ENCODE measurements around the gene P2RX7. TPM values are rescaled to one million over a fixed set of nuclear protein-coding genes. Genes with fewer than 3 reads are reported as not detected.
"Not testable (repeated sequence)": the region's sequence is repeated elsewhere in the genome, so short reads cannot be mapped to it uniquely, and the experiment has no call there.

The P2RX7 gene
- total and polyA plus RNA-seq, 4 donors = 2.1 to 12.8 (median 4.1) TPM

DNA sequence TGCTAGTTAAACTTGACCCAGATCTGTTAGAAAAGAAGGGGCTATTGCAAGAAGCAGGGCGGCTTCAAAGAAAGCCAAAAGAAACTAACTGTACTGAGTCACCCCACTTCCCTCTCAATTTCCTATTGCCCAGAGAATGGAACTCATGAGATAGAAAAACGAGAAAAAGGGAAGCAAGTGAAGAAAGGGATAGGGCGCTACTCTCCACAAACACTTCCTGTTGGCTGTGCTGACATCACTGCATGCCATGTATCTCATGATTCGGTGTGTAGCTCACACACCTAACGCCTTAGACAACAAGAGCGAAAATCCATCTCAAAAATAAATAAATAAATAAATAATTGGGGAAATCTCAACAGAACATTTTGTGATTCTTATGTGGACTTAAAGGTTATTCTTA is 64.2 kb downstream of the P2RX7 start:
- DNase-seq = no peak
- Histone ChIP-seq H3K27me3 (ENCODE audit: control insufficient read depth in 1 of 2, insufficient read depth in 2 of 2, low read length in 1 of 2) (no peaks in the 10 kb centered on the region), H3K9me3 (ENCODE audit: control insufficient read depth, low read length) (no peaks in the 10 kb centered on the region), H3K4me1 (ENCODE audit: control insufficient read depth in 1 of 2, insufficient read depth in 2 of 2, low read length in 2 of 2) (no peaks in the 10 kb centered on the region), H3K4me3 (ENCODE audit: low read length in 2 of 2) (no peak overlapping the region), H3K36me3 (ENCODE audit: control insufficient read depth in 1 of 2, insufficient read depth in 2 of 2, low read length in 1 of 2) (no peaks in the 10 kb centered on the region), H3K27ac (ENCODE audit: low read depth in 1 of 2, low read length in 2 of 2) (no peak overlapping the region)
- no peak for ATAC-seq (ENCODE audit: low FRiP score)
- WGBS, 2 donors = 79 to 83% methylated on average over 6 of the region's 6 CpGs
- intact Hi-C loops (cut with DNase I) = no loop called here

- Histone ChIP-seq H3K27me3 (ENCODE audit: control insufficient read depth in 1 of 2, insufficient read depth in 2 of 2, low read length in 1 of 2) (no peaks in the 10 kb centered on the region), H3K4me3 (ENCODE audit: low read length in 2 of 2) (no peak overlapping the region), H3K9me3 (ENCODE audit: control insufficient read depth, low read length) (no peaks in the 10 kb centered on the region), H3K36me3 (ENCODE audit: control insufficient read depth in 1 of 2, insufficient read depth in 2 of 2, low read length in 1 of 2) (no peaks in the 10 kb centered on the region), H3K4me1 (ENCODE audit: control insufficient read depth in 1 of 2, insufficient read depth in 2 of 2, low read length in 2 of 2) (no peaks in the 10 kb centered on the region), H3K27ac (ENCODE audit: low read depth in 1 of 2, low read length in 2 of 2) (no peak overlapping the region)
- DNase-seq (no peak), ATAC-seq (ENCODE audit: low FRiP score) (no peak)
- WGBS, 2 donors = 84 to 88% methylated on average over 7 of the region's 7 CpGs
- intact Hi-C loops (cut with DNase I) = no loop called here
Measured at GRCh38 chr12:121198949-121199348, 66.3 kb downstream of the P2RX7 start.

DNA sequence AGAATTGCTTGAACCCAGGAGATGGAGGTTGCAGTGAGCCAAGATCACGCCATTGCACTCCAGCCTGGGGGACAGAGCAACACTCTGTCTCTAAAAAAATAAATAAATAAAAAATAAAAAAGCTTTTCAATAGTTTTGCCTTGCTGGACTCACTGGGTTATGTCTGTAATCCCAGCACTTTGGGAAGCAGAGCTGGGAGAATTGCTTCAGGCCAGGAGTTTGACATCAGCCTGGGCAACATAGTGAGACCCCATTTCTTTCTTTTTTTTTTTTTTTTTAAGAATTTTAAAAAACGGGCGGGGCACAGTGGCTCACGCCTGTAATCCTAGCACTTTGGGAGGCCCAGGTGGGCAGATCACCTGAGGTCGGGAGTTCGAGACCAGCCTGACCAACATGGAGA is 68.5 kb downstream of the P2RX7 start:
- DNase-seq; H3K9me3 ChIP-seq (ENCODE audit: control insufficient read depth, low read length); ATAC-seq (ENCODE audit: low FRiP score); H3K4me3 ChIP-seq (ENCODE audit: low read length in 2 of 2); H3K4me1 ChIP-seq (ENCODE audit: control insufficient read depth in 1 of 2, insufficient read depth in 2 of 2, low read length in 2 of 2); H3K36me3 ChIP-seq (ENCODE audit: control insufficient read depth in 1 of 2, insufficient read depth in 2 of 2, low read length in 1 of 2); intact Hi-C loops (cut with DNase I); H3K27ac ChIP-seq (ENCODE audit: low read depth in 1 of 2, low read length in 2 of 2); H3K27me3 ChIP-seq (ENCODE audit: control insufficient read depth in 1 of 2, insufficient read depth in 2 of 2, low read length in 1 of 2): not testable (repeated sequence)
- WGBS, 2 donors = 94 to 95% methylated on average over 6 of the region's 6 CpGs

DNA sequence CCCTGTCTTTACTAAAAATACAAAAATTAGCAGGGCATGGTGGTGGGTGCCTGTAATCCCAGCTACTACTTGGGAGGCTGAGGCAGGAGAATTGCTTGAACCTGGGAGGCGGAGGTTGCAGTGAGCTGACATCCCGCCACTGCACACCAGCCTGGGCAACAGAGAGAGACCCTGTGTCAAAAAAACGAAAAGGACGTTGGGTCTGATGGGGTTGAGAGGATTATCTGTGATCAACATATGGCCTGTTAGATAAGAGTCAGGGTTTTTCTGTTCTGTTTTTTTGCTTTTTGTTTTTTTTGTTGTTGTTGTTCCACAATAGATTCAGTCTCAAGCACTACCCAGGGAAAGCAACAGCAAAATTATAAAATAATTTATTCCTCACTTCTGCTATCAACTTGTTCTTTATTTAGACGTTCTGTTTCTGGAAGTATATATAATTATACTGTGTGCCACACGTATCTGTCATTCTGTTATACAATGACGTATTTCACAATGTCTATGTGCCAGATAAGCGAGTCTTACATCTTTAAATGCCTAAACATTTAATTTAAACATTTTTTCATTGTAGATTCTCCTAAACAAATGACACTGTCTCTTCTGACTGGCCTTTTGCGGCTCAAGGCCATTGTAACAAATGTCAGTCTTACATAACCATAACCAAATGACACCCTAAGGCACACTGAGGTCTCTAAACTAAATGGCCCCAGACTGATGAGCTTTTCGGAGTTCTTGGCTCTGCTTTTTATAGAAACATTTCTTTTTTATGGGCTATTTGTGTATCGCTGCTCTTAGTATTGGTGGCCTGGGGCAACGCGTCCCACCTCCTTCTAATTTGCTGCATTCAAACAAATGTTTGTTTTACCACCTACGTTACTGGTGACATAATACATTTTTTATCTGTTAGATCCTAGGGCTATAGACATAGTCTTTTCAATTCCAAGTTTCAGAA is 70.0 kb downstream of the P2RX7 start:
- ATAC-seq (ENCODE audit: low FRiP score) (no peak), DNase-seq (peak in 1 of 2 donors; percentile 2)
- no peaks in the 10 kb centered on the region for H3K36me3 ChIP-seq (ENCODE audit: control insufficient read depth in 1 of 2, insufficient read depth in 2 of 2, low read length in 1 of 2)
- H3K27me3 ChIP-seq (ENCODE audit: control insufficient read depth in 1 of 2, insufficient read depth in 2 of 2, low read length in 1 of 2) = no peaks in the 10 kb centered on the region
- H3K9me3 ChIP-seq (ENCODE audit: control insufficient read depth, low read length) = no peaks in the 10 kb centered on the region
- WGBS, 2 donors = 63 to 69% methylated on average over 14 of the region's 14 CpGs
- H3K27ac ChIP-seq (ENCODE audit: low read depth in 1 of 2, low read length in 2 of 2) = no peak overlapping the region
- intact Hi-C loops (cut with DNase I) = no loop called here
- H3K4me1 ChIP-seq (ENCODE audit: control insufficient read depth in 1 of 2, insufficient read depth in 2 of 2, low read length in 2 of 2) = no peaks in the 10 kb centered on the region
- H3K4me3 ChIP-seq (ENCODE audit: low read length in 2 of 2) = no peak overlapping the region

DNA sequence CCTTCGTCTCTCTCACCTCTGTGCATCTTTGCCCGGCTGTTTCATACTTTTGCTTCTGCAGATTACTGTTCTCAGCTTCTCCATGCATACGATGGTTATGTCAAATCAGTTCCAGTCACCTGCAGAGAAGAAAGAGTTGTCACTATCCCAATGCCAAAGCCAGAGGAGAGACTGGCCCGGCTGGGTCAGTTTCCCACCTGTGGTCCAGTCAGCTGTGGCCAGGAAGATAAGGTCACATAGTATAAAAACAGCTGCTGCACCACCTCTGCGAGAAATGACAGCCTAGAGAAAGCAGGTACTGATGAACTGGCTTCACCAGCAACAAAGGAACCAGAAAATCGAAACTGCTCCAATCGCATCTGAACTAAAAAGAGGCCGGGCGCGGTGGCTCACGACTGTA is 70.8 kb downstream of the P2RX7 start:
- WGBS, 2 donors = 90 to 92% methylated on average over 11 of the region's 11 CpGs
- Histone ChIP-seq H3K9me3 (ENCODE audit: control insufficient read depth, low read length) (no peaks in the 10 kb centered on the region), H3K4me1 (ENCODE audit: control insufficient read depth in 1 of 2, insufficient read depth in 2 of 2, low read length in 2 of 2) (no peaks in the 10 kb centered on the region), H3K36me3 (ENCODE audit: control insufficient read depth in 1 of 2, insufficient read depth in 2 of 2, low read length in 1 of 2) (no peaks in the 10 kb centered on the region), H3K27me3 (ENCODE audit: control insufficient read depth in 1 of 2, insufficient read depth in 2 of 2, low read length in 1 of 2) (no peaks in the 10 kb centered on the region), H3K4me3 (ENCODE audit: low read length in 2 of 2) (no peak overlapping the region), H3K27ac (ENCODE audit: low read depth in 1 of 2, low read length in 2 of 2) (no peak overlapping the region)
- intact Hi-C loops (cut with DNase I) = no loop called here
- DNase-seq (peak in 1 of 2 donors; percentile 48), ATAC-seq (ENCODE audit: low FRiP score) (no peak)

GRCh38 chr12:121205491-121205890 is 72.8 kb downstream of the P2RX7 start:
- no peak overlapping the region for H3K27ac ChIP-seq (ENCODE audit: low read depth in 1 of 2, low read length in 2 of 2)

DNA sequence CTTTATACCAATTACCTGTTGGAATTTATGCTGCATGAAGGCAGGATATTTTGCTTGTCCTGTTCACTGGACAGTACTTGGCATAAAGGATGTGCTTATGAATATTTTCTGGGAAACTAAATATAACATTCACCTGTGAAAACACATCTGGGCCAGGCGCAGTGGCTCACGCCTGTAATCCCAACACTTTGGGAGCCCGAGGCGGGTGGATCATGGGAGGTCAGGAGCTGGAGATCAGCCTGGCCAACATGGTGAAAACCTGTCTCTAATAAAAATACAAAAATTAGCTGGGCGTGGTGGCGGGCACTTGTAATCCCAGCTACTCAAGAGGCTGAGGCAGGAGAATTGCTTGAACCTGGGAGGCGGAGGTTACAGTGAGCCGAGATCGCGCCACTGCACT is 75.9 kb downstream of the P2RX7 start:
- H3K27me3 ChIP-seq (ENCODE audit: control insufficient read depth in 1 of 2, insufficient read depth in 2 of 2, low read length in 1 of 2); H3K4me3 ChIP-seq (ENCODE audit: low read length in 2 of 2); H3K27ac ChIP-seq (ENCODE audit: low read depth in 1 of 2, low read length in 2 of 2); ATAC-seq (ENCODE audit: low FRiP score); H3K36me3 ChIP-seq (ENCODE audit: control insufficient read depth in 1 of 2, insufficient read depth in 2 of 2, low read length in 1 of 2); H3K9me3 ChIP-seq (ENCODE audit: control insufficient read depth, low read length); intact Hi-C loops (cut with DNase I); H3K4me1 ChIP-seq (ENCODE audit: control insufficient read depth in 1 of 2, insufficient read depth in 2 of 2, low read length in 2 of 2): not testable (repeated sequence)
- peak in 1 of 2 donors; percentile 51 for DNase-seq
- WGBS, 2 donors = 93 to 94% methylated on average over 10 of the region's 10 CpGs

More at GRCh38 chr12:121205491-121205890, 72.8 kb downstream of the P2RX7 start:
- H3K4me1 ChIP-seq (ENCODE audit: control insufficient read depth in 1 of 2, insufficient read depth in 2 of 2, low read length in 2 of 2) = no peaks in the 10 kb centered on the region
- DNase-seq (peak in 1 of 2 donors; percentile 34), ATAC-seq (ENCODE audit: low FRiP score) (no peak)
- intact Hi-C loops (cut with DNase I) = no loop called here
- no peaks in the 10 kb centered on the region for H3K36me3 ChIP-seq (ENCODE audit: control insufficient read depth in 1 of 2, insufficient read depth in 2 of 2, low read length in 1 of 2)
- no peak overlapping the region for H3K4me3 ChIP-seq (ENCODE audit: low read length in 2 of 2)
- H3K9me3 ChIP-seq (ENCODE audit: control insufficient read depth, low read length) = no peaks in the 10 kb centered on the region
- WGBS, 2 donors = 56 to 59% methylated on average over 7 of the region's 7 CpGs
- H3K27me3 ChIP-seq (ENCODE audit: control insufficient read depth in 1 of 2, insufficient read depth in 2 of 2, low read length in 1 of 2) = no peaks in the 10 kb centered on the region

- ATAC-seq (ENCODE audit: low FRiP score) = peak; percentile 11
- DNase-seq = peak in 1 of 2 donors; percentile 63
- Histone ChIP-seq H3K36me3 (ENCODE audit: control insufficient read depth in 1 of 2, insufficient read depth in 2 of 2, low read length in 1 of 2) (no peaks in the 10 kb centered on the region), H3K4me3 (ENCODE audit: low read length in 2 of 2) (no peak overlapping the region), H3K9me3 (ENCODE audit: control insufficient read depth, low read length) (no peaks in the 10 kb centered on the region), H3K4me1 (ENCODE audit: control insufficient read depth in 1 of 2, insufficient read depth in 2 of 2, low read length in 2 of 2) (no peaks in the 10 kb centered on the region), H3K27me3 (ENCODE audit: control insufficient read depth in 1 of 2, insufficient read depth in 2 of 2, low read length in 1 of 2) (no peaks in the 10 kb centered on the region), H3K27ac (ENCODE audit: low read depth in 1 of 2, low read length in 2 of 2) (no peak overlapping the region)
- WGBS, 2 donors = 84 to 86% methylated on average over 15 of the region's 15 CpGs
- intact Hi-C loops (cut with DNase I) = no loop called here
Measured at GRCh38 chr12:121209221-121209620, 76.5 kb downstream of the P2RX7 start.
